T-helper 2 cell treated with Interferon-gamma antibody and Interleukin-4, amounts not matched to agents 100 ng/mL and 5 ng/mL, for 36 hours (primary cell): ENCODE data around the gene TNS1. TPM values are rescaled to one million over a fixed set of nuclear protein-coding genes. Genes with fewer than 3 reads are reported as not detected.

Source experiments
- intact Hi-C: fragments of 100-400 bp; cut with micrococcal nuclease; formaldehyde crosslinking; loops from one replicate; pipeline ENCODE4 v1.15.1; 2023
- total RNA-seq: library from RNA; stranded (reverse); gene quantifications from 2 replicates; pipeline ENCODE4 v1.2.3, GENCODE V29; 2022

Gene TNS1
- total RNA-seq, 1 donor from 2014 or later, result 0.18 TPM

DNA sequence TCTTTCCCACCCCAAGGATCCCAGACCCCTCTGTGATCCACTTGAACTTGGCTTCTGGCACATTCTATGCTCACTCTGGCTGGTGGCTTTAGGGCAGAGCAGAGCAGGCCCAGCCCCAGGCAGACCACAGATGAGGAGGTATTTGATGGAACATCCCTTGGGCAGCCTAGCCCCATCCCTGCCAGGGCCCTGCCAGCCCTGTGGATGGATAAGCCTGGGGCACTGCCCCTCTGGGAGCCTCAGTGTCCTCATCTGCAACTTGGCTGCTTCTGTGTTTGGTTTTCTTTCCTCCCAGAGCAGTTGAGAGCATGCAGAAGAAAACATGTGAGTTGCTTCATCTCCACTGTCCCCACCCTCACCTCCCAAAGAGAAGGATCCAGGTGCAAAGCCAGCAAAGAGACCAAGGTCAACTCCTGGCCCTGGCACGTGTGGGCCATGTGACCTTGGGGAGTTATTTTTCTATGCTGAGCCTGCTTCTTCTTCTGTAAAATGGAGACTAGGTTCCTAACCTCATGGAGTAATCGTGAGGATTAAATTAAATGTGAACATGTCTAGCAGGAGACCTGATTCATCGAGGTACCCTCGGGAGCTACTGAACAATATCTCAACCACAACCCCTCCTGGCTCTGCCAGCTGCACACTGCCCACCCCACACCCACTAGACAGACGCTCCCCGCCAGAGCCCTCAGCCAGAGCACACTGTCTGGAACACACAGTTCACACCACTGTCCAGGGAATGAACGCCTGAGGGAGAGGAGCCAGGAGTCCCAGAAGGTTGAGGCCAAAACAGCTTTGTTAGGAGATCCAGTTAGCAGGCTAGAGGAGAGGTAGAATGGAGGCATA lies 14.6 kb upstream of the TNS1 start:
- intact Hi-C loops, result no loop called here

- intact Hi-C loops, result no loop called here
Measured at GRCh38 chr2:218016810-218017209, 14.0 kb upstream of the TNS1 start.

- intact Hi-C loops, result no loop called here
Measured at GRCh38 chr2:218015586-218016521, 13.1 kb upstream of the TNS1 start.

- intact Hi-C loops, result no loop called here
Measured at GRCh38 chr2:218014706-218015585, 12.2 kb upstream of the TNS1 start.

- intact Hi-C loops, result no loop called here
Measured at GRCh38 chr2:218013289-218013688, 10.5 kb upstream of the TNS1 start.

- intact Hi-C loops, result no loop called here
Measured at GRCh38 chr2:218012284-218012683, 9.5 kb upstream of the TNS1 start.

DNA sequence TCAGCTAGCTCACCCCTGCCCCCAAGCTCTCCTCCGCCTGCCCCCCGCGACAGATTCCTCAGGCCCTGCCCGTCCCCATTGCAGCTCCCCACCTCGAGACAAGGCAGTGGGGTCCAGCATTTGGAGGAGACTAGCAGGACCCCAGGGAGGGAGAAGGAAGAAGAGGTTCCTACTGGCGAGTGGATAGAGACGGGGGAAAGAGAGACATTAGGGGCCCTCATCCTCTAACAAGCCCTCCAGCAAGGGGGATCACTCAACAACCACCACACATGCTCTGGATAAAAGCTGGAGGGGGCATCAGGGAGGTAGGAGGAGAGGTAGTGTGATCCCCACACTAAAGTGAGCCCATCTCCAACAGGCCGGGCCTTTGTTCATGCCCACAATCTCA lies 8.9 kb upstream of the TNS1 start:
- intact Hi-C loops, result no loop called here

- intact Hi-C loops, result no loop called here
Measured at GRCh38 chr2:218010984-218011652, 8.3 kb upstream of the TNS1 start.

- intact Hi-C loops, result no loop called here
Measured at GRCh38 chr2:218010140-218010983, 7.6 kb upstream of the TNS1 start.

- intact Hi-C loops, result no loop called here
Measured at GRCh38 chr2:218009765-218010139, 7.0 kb upstream of the TNS1 start.

GRCh38 chr2:218009231-218009630 lies 6.4 kb upstream of the TNS1 start:
- intact Hi-C loops, result no loop called here

- intact Hi-C loops, result no loop called here
Measured at GRCh38 chr2:218008060-218009040, 5.6 kb upstream of the TNS1 start.

DNA sequence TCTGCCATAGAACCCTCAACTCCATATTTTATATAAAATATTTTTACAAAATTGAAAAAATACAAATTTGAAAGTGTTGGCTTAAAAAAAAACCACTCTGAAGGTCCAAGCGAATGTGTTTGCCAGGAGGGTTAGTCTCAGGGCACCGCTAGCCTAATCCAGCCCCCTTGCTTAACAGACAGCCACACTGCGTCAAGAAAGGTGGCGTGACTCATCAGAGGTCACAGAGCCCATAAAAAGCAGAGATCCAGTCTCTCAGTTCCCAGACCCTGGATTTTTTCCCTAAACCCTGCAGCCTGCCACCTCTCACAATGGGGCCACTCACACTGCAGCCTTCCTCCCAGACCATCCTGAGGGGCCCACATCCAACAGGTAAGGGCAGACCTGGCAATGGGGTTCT lies 3.9 kb upstream of the TNS1 start:
- intact Hi-C loops, result no loop called here

DNA sequence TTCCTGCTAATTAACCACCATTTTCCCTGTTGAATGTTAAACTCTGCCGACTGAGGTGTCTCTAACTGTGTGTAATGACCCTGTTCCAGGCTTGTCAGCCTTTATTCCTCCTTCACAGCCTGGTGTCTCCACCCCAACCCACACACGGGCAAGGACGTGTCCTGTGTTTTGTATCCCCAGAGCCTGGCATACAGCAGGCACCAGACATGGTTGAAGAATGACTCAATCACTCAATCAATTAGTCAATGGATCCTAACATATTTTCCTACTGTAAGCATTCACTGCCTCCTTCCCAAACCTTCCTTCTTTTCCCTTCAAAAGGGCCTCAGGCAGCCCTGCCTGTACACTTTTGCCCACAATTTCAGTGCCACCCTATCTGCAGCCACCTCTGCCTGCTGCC lies 2.7 kb upstream of the TNS1 start:
- intact Hi-C loops, result no loop called here

DNA sequence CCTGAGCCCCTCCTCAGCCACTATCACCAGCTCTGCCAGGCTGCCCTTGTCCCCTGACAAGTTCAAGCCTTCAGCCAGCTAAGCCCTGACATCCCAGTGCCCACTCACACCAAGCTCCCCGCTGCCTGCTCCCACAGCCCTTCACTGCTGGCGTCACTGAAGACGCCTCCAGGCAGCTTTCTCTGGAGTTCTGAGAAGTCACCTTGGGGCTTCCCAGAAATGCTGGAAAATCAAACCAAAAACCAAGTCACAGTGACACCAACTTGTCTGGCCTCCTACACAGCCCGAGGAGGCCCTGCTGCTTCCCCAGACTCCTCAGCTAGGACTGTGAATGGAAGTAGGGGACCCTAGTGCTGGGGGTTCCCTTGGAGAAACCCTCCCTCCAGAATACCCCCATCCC lies 2.2 kb upstream of the TNS1 start:
- intact Hi-C loops, result no loop called here

DNA sequence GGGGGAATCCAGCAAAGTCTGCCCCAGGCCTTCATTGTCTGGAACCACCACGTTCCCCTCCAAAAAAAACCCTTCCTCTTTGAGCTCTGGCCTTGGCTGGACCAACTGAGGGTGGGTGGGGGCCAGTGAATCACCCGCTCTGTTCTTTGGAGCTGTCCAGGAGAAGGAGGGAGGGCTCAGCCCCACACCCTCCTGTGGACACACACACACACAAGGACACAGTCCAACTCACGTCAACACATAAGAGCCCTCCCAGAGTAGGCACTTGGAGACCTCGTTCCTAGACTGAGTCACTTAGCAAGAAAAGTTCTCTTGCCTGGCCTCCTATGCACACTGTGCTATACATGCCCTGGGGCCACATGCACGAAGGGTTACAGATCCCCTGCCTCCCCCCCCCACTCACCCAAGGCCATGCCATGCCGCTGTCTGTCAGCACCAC lies 1.2 kb upstream of the TNS1 start:
- intact Hi-C loops, result no loop called here

DNA sequence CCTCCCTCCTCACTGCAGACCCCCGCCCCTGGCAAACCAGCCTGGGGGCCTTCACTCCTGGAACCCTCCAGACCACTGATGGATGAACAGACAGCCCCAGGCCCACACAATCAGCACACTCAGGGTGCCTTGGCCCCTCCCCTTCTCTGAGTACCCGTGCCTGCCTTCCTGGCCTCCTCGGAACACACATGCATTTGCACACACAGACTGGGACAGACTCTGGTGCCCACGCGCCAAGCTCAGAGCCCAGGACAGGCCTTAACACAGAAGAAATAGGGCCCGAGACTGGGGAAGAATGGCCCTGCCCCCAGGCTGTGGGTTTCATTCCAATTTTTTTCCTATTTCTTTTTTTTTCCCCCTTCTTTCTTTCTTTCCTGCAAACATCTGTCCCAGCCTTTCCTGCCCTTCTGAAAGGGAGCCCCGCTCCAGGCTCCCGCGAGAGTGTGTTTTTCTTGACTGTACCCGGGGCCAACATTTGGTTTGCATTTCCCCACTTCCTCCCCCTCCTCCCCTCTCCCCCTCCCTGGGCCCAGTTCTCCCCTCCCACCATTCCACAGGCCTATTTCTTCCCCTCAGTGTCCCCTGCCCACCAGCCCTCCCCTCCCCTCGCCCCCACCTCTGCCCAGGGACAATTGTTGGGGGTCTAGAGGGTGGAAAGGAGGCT lies 618 bp upstream of the TNS1 start:
- intact Hi-C loops, result no loop called here
